Measurements from ENCODE around the gene APBA3. TPM values are rescaled to one million over a fixed set of nuclear protein-coding genes. Genes with fewer than 3 reads are reported as not detected.

APBA3 gene
- total and polyA plus RNA-seq, 8 donors = 6.7 to 27.1 (median 10.5) TPM

DNA sequence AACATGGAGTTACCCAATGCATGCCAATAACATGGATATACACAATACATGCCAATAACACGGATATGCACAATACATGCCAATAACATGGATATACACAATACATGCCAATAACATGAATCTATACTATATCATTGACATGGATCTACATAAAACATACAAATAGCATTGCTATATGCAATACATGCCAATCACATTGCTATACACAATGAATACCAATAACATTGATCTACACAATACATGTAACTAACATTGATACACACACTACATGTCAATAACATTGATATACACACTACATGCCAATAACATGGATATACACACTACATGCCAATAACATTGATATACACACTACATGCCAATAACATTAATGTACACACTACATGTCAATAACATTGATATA, 60.3 kb downstream of the APBA3 start:
- ATAC-seq = no peak
- TF ChIP-seq, protein P1, sequence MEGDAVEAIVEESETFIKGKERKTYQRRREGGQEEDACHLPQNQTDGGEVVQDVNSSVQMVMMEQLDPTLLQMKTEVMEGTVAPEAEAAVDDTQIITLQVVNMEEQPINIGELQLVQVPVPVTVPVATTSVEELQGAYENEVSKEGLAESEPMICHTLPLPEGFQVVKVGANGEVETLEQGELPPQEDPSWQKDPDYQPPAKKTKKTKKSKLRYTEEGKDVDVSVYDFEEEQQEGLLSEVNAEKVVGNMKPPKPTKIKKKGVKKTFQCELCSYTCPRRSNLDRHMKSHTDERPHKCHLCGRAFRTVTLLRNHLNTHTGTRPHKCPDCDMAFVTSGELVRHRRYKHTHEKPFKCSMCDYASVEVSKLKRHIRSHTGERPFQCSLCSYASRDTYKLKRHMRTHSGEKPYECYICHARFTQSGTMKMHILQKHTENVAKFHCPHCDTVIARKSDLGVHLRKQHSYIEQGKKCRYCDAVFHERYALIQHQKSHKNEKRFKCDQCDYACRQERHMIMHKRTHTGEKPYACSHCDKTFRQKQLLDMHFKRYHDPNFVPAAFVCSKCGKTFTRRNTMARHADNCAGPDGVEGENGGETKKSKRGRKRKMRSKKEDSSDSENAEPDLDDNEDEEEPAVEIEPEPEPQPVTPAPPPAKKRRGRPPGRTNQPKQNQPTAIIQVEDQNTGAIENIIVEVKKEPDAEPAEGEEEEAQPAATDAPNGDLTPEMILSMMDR (IDR thresholded peaks at IDR 0.05) = no peak
- no peaks in the 10 kb centered on the region for H3K36me3 ChIP-seq
- no peak for DNase-seq
- FAIRE-seq = no peak
- H3K27me3 ChIP-seq = no peaks in the 10 kb centered on the region
- H3K27ac ChIP-seq = no peak overlapping the region
- intact Hi-C loops (cut with DNase I) = loop anchor here in 1 of 3 donors (5.0 kb wide), 1 partner anchor 34 kb away; no protein-coding TSS in a partner anchor
- H3K9me3 ChIP-seq = no peaks in the 10 kb centered on the region
- WGBS, 2 donors = 1 to 10% methylated on average over 1 of the region's 1 CpG
- no peaks in the 10 kb centered on the region for H3K4me1 ChIP-seq
- H3K4me3 ChIP-seq = no peak overlapping the region

Other genes with a start within 250 kb of the APBA3 start
- 1 to 10 TPM in 4 of 6 donors, under 1 TPM in 2; 0.73 to 2.6 (median 1.7) TPM for gene TEKTIP1, start 222.5 kb downstream of the APBA3 start, total RNA-seq
- gene TEKTIP1, start 222.5 kb downstream of the APBA3 start, polyA plus RNA-seq = 1 to 10 TPM; 3.3 to 5.6 TPM
- 10 to 100 TPM; 24.8 to 53.8 (median 39.2) TPM for gene MFSD12, start 204.1 kb downstream of the APBA3 start, total RNA-seq
- 10 to 100 TPM; 29.6 to 53.6 TPM for gene MFSD12, start 204.1 kb downstream of the APBA3 start, polyA plus RNA-seq
- 10 to 100 TPM; 26.3 to 45.7 (median 30.6) TPM for gene HMG20B, start 188.7 kb downstream of the APBA3 start, total RNA-seq
- 100 to 1,000 TPM in 1 of 2 donors, 10 to 100 TPM in 1; 84.0 to 102 TPM for gene HMG20B, start 188.7 kb downstream of the APBA3 start, polyA plus RNA-seq
- under 1 TPM; 0.17 to 0.34 (median 0.28) TPM for gene GIPC3, start 176.2 kb downstream of the APBA3 start, total RNA-seq
- under 1 TPM; 0.72 to 0.92 TPM for gene GIPC3, start 176.2 kb downstream of the APBA3 start, polyA plus RNA-seq
- gene TBXA2R, start 154.8 kb downstream of the APBA3 start, total RNA-seq = 1 to 10 TPM in 2 of 6 donors, under 1 TPM in 4; 0.42 to 1.2 (median 0.50) TPM
- gene TBXA2R, start 154.8 kb downstream of the APBA3 start, polyA plus RNA-seq = 1 to 10 TPM in 1 of 2 donors, under 1 TPM in 1; 0.95 to 1.5 TPM
- 10 to 100 TPM in 3 of 6 donors, 1 to 10 TPM in 3; 6.8 to 14.6 (median 10.4) TPM for gene CACTIN, start 134.9 kb downstream of the APBA3 start, total RNA-seq
- gene CACTIN, start 134.9 kb downstream of the APBA3 start, polyA plus RNA-seq = 10 to 100 TPM; 17.4 to 27.2 TPM
- gene PIP5K1C, start 61.2 kb downstream of the APBA3 start, total RNA-seq = 10 to 100 TPM; 12.9 to 21.4 (median 14.9) TPM
- 10 to 100 TPM; 14.1 to 24.8 TPM for gene PIP5K1C, start 61.2 kb downstream of the APBA3 start, polyA plus RNA-seq
- gene TJP3, start 53.3 kb downstream of the APBA3 start, total RNA-seq = 10 to 100 TPM in 5 of 6 donors, 1 to 10 TPM in 1; 9.2 to 23.7 (median 15.1) TPM
- gene TJP3, start 53.3 kb downstream of the APBA3 start, polyA plus RNA-seq = 10 to 100 TPM; 26.2 to 36.0 TPM
- 10 to 100 TPM; 30.0 to 46.3 (median 36.5) TPM for gene MRPL54, start 990 bp upstream of the APBA3 start, total RNA-seq
- gene MRPL54, start 990 bp upstream of the APBA3 start, polyA plus RNA-seq = 100 to 1,000 TPM in 1 of 2 donors, 10 to 100 TPM in 1; 95.8 to 104 TPM
- gene RAX2, start 10.5 kb upstream of the APBA3 start, total RNA-seq = not detected
- not detected for gene RAX2, start 10.5 kb upstream of the APBA3 start, polyA plus RNA-seq
- gene MATK, start 24.7 kb upstream of the APBA3 start, total RNA-seq = 1 to 10 TPM in 2 of 6 donors, under 1 TPM in 2, not detected in 2; 0.69 to 3.9 (median 1.5) TPM
- gene MATK, start 24.7 kb upstream of the APBA3 start, polyA plus RNA-seq = 1 to 10 TPM; 1.6 to 1.8 TPM
- gene ZFR2, start 107.3 kb upstream of the APBA3 start, total RNA-seq = under 1 TPM in 4 of 6 donors, not detected in 2; 0.06 to 0.37 (median 0.30) TPM
- gene ZFR2, start 107.3 kb upstream of the APBA3 start, polyA plus RNA-seq = 1 to 10 TPM in 1 of 2 donors, under 1 TPM in 1; 0.49 to 3.1 TPM
- under 1 TPM; 0.09 to 0.67 (median 0.27) TPM for gene ATCAY, start 119.0 kb upstream of the APBA3 start, total RNA-seq
- gene ATCAY, start 119.0 kb upstream of the APBA3 start, polyA plus RNA-seq = under 1 TPM; 0.04 to 0.70 TPM
- under 1 TPM in 1 of 6 donors, not detected in 5; 0.55 TPM for gene NMRK2, start 171.4 kb upstream of the APBA3 start, total RNA-seq
- gene NMRK2, start 171.4 kb upstream of the APBA3 start, polyA plus RNA-seq = under 1 TPM; 0.23 to 0.33 TPM
- 10 to 100 TPM; 20.6 to 40.1 (median 27.4) TPM for gene DAPK3, start 209.4 kb upstream of the APBA3 start, total RNA-seq
- gene DAPK3, start 209.4 kb upstream of the APBA3 start, polyA plus RNA-seq = 10 to 100 TPM; 50.6 to 61.4 TPM
- 1,000 to 10,000 TPM; 2,199 to 4,238 (median 2,879) TPM for gene EEF2, start 223.8 kb upstream of the APBA3 start, total RNA-seq
- gene EEF2, start 223.8 kb upstream of the APBA3 start, polyA plus RNA-seq = 1,000 to 10,000 TPM in 1 of 2 donors, 100 to 1,000 TPM in 1; 545 to 1,088 TPM
- 10 to 100 TPM; 13.4 to 25.3 (median 16.1) TPM for gene PIAS4, start 246.0 kb upstream of the APBA3 start, total RNA-seq
- 10 to 100 TPM; 12.8 to 14.8 TPM for gene PIAS4, start 246.0 kb upstream of the APBA3 start, polyA plus RNA-seq

Measured in pancreas (tissue), 10 donors.